NAMALWA (cell line): ENCODE data around the gene LIN52.
A peak's percentile ranks its signal among the peaks of the same experiment; 100 is the strongest.

Experiments
- DNase-seq: peaks from one replicate; pipeline ENCODE4 v3.0.0-alpha.2; 2015; ENCODE audit warnings: low spot score

The LIN52 gene

GRCh38 chr14:74194506-74195274 lies 109.9 kb downstream of the LIN52 start:
- no peak for DNase-seq

GRCh38 chr14:74195623-74196022 lies 110.9 kb downstream of the LIN52 start:
- no peak for DNase-seq

GRCh38 chr14:74198441-74199234 lies 113.9 kb downstream of the LIN52 start:
- DNase-seq = no peak

- DNase-seq = no peak
Measured at GRCh38 chr14:74202113-74202512, 117.4 kb downstream of the LIN52 start.

GRCh38 chr14:74203639-74204038 lies 118.9 kb downstream of the LIN52 start:
- no peak for DNase-seq

- DNase-seq = no peak
Measured at GRCh38 chr14:74204491-74204890, 119.7 kb downstream of the LIN52 start.

- DNase-seq = no peak
Measured at GRCh38 chr14:74205882-74206281, 121.1 kb downstream of the LIN52 start.

- DNase-seq = peak; percentile 25
Measured at GRCh38 chr14:74207943-74208342, 123.2 kb downstream of the LIN52 start.

- DNase-seq = no peak
Measured at GRCh38 chr14:74208642-74209041, 123.9 kb downstream of the LIN52 start.

- DNase-seq = no peak
Measured at GRCh38 chr14:74211945-74212580, 127.3 kb downstream of the LIN52 start.

- no peak for DNase-seq
Measured at GRCh38 chr14:74213907-74214803, 129.4 kb downstream of the LIN52 start.

- no peak for DNase-seq
Measured at GRCh38 chr14:74216671-74217070, 131.9 kb downstream of the LIN52 start.

- no peak for DNase-seq
Measured at GRCh38 chr14:74217672-74218448, 133.1 kb downstream of the LIN52 start.

- DNase-seq = no peak
Measured at GRCh38 chr14:74218462-74218861, 133.7 kb downstream of the LIN52 start.

- DNase-seq = no peak
Measured at GRCh38 chr14:74219277-74220205, 134.8 kb downstream of the LIN52 start.

GRCh38 chr14:74220991-74221390 lies 136.2 kb downstream of the LIN52 start:
- DNase-seq = no peak

GRCh38 chr14:74221741-74222140 lies 137.0 kb downstream of the LIN52 start:
- DNase-seq = no peak

- no peak for DNase-seq
Measured at GRCh38 chr14:74223016-74223415, 138.3 kb downstream of the LIN52 start.

GRCh38 chr14:74231784-74232183 lies 147.0 kb downstream of the LIN52 start:
- DNase-seq = no peak

- no peak for DNase-seq
Measured at GRCh38 chr14:74235017-74235416, 150.3 kb downstream of the LIN52 start.
